Measurements from ENCODE around the gene PRR18. TPM values are rescaled to one million over a fixed set of nuclear protein-coding genes. Genes with fewer than 3 reads are reported as not detected.

PRR18 gene
- total RNA-seq, 1 donor from 2014 or later: not detected

- intact Hi-C loops (cut with DNase I): no loop called here
- DNase-seq: peak; percentile 62
Observed at GRCh38 chr6:166258854-166259276, 49.3 kb downstream of the PRR18 start.

GRCh38 chr6:166257911-166258318 lies 50.3 kb downstream of the PRR18 start:
- intact Hi-C loops (cut with DNase I): no loop called here
- ATAC-seq (ENCODE audit: poor library complexity) (no peak), DNase-seq (no peak)

More at GRCh38 chr6:166258854-166259276, 49.3 kb downstream of the PRR18 start:
- peak; percentile 64 for ATAC-seq (ENCODE audit: poor library complexity)

Other genes starting within 250 kb of the PRR18 start
- gene TBXT, start 140.5 kb downstream of the PRR18 start, total RNA-seq: not detected
- 20.5 TPM for gene SFT2D1, start 34.2 kb upstream of the PRR18 start, total RNA-seq
- gene MPC1, start 74.5 kb upstream of the PRR18 start, total RNA-seq: 393 TPM

Data from Right ventricle myocardium superior (tissue), 1 donor.